HG02678 (cell line): ENCODE measurements around the gene OCIAD2.
"Not testable (repeated sequence)": the region's sequence is repeated elsewhere in the genome, so short reads cannot be mapped to it uniquely, and the experiment has no call there.

Source experiments
- ATAC-seq: cut with Tn5 transposase; IDR thresholded peaks from one replicate; pipeline ENCODE4 v1.9.1; 2021; ENCODE audit warnings: mild to moderate bottlenecking, moderate library complexity; ENCODE audit not compliant: unreplicated experiment

OCIAD2 gene

DNA sequence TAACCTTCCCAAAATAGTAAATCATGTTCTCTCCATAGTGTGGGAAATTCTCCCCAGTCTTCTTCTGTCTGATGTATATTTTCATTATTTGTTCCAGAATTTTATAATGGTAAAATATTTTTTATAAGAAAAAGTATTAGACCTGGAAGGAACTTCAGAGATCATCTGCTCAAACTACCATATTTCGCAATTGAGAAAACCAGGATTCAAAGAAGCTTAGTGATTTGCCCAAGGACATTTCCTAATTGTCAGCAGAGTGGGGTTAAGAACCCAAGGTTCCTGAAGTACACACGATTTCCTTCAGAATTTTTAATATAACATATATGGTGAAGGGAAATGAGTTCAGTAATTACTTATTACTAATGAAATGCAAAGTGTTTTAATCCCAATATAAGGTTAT lies 51.6 kb downstream of the OCIAD2 start:
- ATAC-seq: no peak

DNA sequence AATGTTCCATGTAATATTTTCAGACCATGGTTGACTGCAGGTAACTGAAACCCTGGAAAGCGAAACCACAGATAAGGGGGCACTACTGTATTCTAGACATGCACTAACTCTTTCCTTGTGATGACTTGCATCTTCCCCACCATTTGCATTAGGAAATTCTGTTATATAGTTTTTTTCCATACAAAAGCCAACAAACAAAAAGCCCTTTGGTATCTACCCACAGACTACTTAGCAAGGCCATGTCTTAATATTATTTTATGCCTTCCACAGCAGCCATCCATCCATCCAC lies 52.2 kb downstream of the OCIAD2 start:
- no peak for ATAC-seq

DNA sequence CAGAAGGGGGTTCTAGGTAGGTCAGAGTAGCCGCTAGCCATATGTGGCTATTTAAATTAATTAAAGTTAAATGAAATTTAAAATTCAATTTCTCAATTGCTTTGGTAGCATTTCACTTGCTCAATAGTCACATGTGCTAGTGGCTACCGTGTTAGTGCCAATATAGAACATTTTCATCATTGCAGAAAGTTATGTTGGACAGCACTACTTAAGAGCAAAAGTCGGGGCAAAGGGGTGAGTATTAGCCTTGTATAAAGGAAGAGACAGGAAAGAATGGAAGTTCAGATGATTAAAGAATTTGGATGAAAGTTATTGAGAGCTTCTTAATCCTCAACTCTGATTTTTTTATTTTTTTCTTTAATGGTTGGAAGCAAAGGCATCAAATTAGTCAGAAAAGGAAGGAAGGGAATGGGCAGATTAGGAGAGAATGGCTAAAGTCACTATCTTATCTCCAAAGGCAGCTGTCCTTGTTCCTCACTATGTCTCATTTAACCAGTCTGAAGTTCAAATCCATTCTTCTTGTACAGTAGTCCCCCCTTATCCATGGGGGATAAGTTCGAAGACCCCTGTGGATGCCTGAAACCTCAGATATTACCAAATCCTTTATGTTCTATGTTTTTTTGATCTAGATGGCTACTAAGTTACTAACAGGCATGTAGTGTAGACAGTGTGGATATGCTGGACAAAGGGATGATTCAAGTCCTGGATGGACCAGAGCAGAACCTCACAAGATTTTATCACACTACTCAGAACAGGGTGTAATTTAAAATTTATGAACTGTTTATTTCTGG lies 52.8 kb downstream of the OCIAD2 start:
- ATAC-seq: no peak

DNA sequence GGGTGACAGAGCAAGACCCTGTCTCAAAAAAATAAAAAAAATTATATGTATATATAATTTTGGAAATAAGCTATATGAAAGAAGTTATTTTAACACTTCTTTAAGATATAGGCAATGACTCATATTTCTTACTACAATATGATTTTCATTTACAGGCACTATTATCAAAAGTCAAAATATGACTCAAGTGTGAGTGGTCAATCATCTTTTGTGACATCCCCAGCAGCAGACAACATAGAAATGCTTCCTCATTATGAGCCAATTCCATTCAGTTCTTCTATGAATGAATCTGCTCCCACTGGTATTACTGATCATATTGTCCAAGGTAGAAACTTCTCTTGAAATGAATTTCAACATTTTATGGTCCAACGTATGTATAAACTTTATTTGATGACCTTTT lies 54.9 kb downstream of the OCIAD2 start:
- ATAC-seq: no peak

DNA sequence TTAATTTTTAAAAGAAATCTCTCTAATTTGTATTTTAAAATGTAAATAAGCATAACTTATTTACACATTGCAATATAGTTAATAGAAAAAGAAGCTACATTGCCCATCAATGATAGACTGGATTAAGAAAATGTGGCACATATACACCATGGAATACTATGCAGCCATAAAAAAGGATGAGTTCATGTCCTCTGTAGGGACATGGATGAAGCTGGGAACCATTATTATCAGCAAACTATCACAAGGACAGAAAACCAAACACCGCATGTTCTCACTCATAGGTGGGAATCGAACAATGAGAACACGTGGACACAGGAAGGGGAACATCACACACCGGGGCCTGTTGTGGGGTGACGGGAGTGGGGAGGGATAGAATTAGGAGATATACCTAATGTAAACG lies 57.8 kb downstream of the OCIAD2 start:
- not testable (repeated sequence) for ATAC-seq

DNA sequence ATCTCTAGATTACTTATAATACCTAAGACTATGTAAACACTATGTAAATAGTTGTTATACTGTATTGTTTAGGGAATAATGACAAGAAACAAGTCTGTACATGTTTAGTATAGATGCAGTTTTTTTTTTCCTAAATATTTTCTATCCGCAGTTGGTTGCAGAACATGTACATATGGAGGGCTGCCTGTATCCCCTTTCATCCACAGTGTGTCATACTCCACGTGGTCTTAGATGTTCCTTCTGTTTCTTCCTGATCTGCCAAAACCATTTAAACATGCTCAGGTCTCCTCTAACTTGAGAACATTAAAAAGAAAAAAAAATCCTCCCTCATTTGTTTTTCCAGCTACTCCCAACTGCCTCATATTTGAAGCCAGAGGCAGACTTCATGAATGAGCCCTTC lies 61.7 kb downstream of the OCIAD2 start:
- ATAC-seq: no peak

DNA sequence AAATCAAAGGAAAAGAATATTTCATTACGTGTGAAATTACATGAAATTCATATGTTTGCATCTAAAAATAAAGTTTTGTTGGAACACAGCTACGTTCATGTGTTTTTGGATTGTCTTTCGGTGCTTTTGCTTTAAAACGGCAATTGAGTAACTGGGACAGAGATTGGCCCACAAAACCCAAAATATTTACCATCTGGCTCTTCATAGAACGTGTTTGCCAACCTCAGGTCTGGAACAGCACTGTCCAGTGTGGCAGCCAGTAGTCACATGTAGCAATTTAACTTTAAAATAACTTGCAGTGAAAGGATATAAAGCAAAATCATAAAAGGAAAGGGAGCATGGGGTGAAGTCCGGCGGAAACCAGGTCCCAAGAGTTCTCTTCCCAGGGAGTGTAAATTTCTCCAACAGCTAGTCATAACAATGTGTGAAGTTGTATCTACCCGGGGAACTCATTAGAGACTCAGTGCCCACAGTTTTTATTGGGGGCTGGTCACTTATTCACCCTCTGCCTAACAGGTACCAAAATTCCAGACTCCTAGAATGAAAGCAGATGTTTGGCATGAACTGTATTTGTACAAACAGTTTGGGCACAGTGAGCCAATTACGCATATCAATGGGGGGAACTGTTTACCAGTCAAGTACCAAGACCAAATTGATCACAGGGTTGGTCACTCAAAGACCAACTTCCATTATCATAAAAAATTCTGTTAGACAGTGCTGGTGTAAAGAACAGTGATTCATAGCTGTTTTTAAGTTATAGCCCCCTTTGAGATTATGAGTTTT lies 65.3 kb downstream of the OCIAD2 start:
- ATAC-seq: no peak

DNA sequence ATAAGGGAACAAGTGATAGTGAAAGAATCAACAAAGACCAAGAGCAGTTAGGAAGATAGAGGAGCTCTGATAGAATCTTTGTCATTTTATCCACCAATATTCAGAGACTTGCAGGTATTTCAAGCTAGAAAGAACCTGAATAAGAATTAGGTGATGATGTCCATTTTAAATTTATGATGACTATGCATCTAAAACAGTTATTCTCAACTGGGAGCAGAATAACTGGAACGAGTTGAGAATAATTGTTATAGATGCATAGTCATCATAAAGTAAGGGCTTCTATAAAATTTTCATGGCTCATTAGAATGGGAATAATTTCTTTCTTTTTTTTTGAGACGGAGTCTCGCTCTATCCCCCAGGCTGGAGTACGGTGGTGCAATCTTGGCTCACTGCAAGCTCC lies 69.9 kb downstream of the OCIAD2 start:
- ATAC-seq: no peak
